Activated effector memory CD4-positive, alpha-beta T cell treated with anti-CD3 and anti-CD28 coated beads, Interleukin-2, amount 50 U/mL, for 16 hours (primary cell): ENCODE results near the gene NFRKB.

Source experiments
- DNase-seq: peaks from one replicate; pipeline ENCODE4 v3.0.0-alpha.2; 2020

The NFRKB gene

GRCh38 chr11:129895126-129896041 is at the start of gene NFRKB:
TSS of gene NFRKB (minus strand) at chr11:129895578. CDS start at chr11:129892849, 2,729 bp downstream.
- DNase-seq: peak; percentile 95

- DNase-seq: no peak
These were observed 49.3 kb upstream of the NFRKB start for GRCh38 chr11:129944696-129945095.

DNA sequence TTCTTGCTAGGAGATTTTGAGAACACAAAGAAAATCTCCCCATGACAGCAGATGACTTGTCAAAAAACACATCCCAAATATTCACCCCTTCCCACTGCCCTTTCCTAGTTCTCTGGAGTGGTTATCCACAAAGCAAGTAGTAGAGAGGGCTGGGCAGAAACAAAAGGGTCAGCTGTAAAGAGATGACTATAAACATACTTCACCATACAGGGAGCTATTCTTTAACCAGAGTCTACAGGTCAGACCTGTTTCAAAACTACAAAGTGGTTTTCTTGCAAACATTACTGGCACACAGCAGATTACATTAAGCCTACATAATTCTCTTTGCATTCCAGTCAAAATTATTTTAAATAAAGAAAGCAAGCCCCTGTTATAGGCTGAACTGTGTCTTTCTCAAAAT is 47.7 kb upstream of the NFRKB start:
- DNase-seq: no peak

GRCh38 chr11:129939510-129939909 is 44.1 kb upstream of the NFRKB start:
- no peak for DNase-seq

DNA sequence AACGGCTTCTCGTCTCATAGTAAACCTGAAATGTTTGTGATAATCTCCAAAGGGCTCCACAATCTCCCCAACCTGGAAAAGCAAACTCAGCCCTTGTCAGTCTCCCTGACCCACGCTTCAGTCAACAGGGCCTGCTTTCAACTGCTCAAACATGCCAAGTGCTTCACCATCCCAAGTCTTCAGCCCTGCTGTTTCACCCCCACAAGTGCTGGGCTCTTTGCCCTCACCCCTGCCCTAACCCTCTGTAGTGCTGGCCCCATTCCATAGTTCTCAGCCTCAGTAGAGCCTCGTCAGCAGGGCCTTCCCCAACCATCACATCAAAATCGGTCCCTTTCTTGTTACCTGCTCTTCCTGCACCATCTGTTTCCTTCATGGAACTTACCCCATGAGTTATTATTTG is 43.4 kb upstream of the NFRKB start:
- no peak for DNase-seq

GRCh38 chr11:129937592-129938238 is 42.3 kb upstream of the NFRKB start:
- DNase-seq: no peak

- DNase-seq: no peak
These were observed 40.3 kb upstream of the NFRKB start for GRCh38 chr11:129935723-129936122.

GRCh38 chr11:129933891-129934290 is 38.5 kb upstream of the NFRKB start:
- DNase-seq: no peak

DNA sequence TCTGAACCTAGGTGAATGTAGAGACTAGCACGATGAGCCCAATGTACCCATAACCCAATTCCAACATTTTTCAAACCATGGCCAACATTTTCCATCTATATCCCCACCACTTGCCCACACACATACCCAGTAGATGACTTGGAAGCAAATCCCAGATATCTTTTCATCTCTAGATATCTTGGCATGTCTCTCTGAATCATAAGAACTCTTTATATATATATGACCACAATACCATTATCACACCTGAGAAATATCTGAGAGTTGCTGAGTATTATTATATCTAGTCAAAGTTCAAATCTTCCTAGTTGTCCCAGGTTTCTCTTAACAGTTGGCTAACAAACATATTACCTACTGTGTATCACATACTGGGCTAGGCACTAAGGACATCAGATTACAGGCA is 37.9 kb upstream of the NFRKB start:
- no peak for DNase-seq

DNA sequence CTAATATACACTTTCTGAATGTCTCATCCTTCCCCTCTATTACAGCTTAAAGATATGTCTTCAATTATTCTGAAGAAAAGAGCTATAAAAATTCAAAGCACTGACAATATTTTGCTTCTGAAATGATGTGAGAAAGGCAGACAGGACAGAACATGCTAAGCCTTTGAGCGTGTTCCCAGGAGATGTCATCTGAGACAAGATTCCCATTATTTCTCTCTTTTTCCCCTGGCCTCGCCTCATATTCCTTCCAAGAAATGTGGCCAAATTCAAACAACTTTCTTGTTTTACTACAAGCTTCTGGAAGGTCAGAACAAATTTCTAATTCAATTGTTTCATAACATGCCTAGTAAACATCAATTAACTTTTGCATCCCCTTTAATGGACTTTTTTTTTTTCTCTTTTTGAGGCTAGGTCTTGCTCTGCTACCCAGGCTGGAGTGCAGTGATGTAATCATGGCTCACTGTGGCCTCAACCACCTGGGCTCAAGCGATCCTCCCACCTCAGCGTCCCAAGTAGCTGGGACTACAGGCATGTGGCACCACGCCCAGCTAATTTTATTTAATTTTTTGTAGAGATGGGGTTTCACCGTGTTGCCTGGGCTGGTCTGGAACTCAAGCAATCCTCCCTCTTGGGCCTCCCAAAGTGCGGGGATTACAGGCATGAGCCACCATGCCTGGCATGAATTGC is 37.1 kb upstream of the NFRKB start:
- DNase-seq: no peak

DNA sequence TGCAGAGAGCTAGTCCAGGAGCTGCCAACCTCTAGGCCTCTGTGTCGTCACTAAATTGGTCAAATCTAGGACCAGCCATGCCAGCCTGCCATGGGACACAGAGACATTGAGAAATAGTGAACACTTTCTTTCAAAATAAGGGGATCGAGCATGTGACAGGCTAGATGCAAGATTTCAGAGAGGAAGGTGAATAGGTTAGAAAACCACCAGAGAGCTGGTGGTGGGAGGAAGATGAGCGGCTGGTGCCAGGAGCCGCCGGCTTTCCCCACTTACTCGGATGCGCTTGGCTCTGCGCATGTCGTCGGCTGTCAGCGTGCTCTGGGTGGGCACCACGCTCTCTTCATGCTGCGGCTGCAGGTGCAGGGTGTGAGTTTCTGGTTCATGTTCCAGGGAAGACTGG is 35.4 kb upstream of the NFRKB start:
- no peak for DNase-seq

DNA sequence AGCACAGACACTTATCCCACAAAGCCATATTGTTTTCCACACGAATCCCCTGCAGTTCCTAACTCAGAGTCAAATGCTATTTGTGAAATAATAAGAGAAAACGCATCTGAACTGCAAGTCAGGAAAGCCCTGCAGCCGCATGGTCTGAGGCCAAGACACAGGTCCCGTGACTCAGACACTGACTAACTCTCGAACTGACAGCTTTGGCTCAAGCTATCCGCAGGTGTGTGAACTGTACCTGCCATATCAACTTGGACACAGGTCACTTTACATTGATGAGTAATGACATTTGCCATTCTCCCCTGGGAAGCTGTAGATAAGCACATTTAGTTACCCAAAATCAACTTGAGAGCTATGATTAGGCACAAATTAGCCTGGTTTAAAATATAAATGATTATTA is 34.9 kb upstream of the NFRKB start:
- DNase-seq: no peak

- no peak for DNase-seq
These were observed 34.3 kb upstream of the NFRKB start for GRCh38 chr11:129929721-129930120.

DNA sequence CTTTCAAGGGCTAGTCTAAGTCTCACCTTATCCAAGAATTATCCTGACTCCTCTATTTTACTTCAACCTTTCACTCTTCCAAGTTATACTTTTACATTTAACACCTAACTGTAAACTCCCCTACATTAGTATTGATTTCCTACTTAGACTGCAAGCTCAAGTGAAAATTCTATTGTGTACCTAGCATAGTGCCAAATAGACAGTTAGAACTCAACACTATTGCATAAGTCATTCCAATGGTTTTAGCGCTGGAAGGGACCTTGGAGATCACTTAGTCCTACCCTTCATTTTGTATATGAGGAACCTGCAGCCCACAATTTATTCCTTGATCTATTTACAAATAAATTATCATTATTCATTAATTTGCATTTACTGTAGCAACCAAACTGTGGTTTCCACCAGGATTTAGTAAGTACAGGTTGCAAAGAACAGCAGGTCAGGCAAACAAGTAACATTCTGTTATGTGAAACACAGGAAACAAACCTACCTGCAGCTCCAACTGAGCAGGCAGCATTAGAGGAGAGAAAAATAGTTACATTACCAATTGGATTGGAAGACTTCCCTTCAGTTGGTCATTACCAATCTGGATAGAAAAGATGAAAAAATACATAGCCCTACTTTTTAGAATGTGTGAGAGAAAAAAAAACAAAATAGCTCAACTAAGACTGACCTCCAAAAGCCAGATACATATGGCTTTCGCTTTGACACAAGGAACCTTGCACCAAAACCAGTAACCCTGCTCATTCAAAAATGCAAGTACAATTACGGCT is 33.7 kb upstream of the NFRKB start:
- no peak for DNase-seq

- no peak for DNase-seq
These were observed 27.3 kb upstream of the NFRKB start for GRCh38 chr11:129922674-129923073.

DNA sequence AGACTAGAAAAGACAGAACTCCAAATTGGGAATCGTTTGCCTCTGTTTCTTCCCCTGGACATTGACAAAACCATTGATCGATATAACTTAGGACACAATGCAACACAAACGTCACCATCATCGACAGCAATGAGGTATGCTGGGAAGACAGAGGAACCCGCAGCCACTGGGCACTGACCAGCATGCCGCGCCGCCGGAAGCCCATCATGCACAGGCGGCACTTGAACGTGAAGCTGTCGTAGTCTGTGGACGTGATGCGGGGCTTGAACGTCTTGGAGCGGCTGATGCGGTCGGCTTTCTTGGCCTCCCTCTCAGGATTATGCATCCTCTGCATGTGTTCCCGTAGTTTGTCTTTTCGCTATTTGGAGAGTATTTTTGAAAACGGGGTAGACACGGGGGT is 23.0 kb upstream of the NFRKB start:
- no peak for DNase-seq

DNA sequence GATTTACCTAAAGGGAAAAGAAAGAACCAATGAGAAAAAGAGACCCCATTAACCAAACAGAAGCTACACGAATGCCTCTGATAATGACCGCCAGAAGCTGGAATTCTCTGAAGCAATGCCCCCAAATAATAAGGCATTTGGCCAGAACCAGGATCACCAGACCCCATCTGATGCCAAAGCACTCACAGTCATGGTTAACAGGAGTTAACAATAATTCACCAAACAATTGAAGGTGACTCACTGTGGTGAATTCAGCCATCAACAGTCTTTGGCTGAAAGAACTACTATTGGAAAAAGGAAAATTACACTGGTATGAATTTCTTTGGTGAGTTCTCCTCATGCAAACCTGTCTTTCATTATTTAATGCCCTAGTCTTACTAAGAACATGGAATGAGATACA is 21.9 kb upstream of the NFRKB start:
- no peak for DNase-seq

DNA sequence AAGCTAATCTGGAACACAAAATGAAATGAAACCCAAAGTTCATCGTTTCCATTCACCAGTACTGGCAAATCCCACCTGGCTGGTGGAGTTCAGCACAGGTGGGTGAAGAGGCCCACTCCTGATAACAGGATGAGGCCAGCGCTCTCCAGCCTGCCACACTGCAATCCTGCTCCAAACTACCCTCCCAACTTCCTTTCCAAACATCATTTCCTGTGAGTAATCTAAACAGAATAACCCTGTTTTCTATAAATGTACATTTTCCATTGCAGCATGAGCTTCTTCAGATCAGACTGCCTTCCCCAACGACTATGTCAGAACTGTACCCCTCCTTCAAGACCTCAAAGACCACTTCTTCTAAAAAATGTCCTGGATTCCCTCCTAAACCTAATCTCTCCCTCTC is 15.9 kb upstream of the NFRKB start:
- no peak for DNase-seq

GRCh38 chr11:129910360-129910759 is 15.0 kb upstream of the NFRKB start:
- DNase-seq: no peak

DNA sequence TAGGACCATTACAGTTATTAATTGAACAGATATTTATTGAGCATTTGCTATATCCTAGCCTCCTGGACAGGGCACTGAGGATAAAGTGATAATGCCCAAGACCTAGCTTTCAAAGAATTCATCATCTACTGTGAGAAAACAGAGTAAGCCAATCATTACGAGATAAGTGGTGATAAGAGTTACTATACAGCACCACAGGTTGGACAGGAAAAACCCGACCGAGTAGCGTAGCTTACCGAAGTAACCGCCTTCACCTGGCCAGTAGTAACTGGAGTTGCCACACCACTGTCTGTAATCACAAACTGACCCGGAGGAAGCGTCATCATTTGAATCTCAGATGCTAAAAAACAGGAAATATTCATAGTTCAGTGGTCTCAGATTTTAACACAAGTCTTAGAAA is 10.0 kb upstream of the NFRKB start:
- no peak for DNase-seq

DNA sequence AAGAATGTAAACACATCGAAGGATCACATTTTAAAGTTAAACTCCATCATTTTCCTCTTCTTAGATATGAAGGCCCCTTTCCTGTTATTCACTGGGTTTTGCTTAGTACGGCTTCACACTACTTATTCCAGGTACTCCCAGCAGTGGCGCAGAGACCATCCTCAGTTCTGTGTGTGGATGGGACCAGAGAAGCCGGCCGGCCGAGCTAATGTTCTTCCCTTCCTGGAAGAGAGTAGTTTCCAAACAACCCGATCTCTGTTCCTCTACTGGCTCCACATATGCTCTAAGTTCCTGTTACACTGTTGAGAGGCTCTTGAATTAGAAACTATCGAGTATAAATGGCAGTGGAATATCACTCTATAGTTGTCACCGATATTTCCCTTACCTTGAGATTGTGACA is 684 bp upstream of the NFRKB start:
- DNase-seq: no peak

DNA sequence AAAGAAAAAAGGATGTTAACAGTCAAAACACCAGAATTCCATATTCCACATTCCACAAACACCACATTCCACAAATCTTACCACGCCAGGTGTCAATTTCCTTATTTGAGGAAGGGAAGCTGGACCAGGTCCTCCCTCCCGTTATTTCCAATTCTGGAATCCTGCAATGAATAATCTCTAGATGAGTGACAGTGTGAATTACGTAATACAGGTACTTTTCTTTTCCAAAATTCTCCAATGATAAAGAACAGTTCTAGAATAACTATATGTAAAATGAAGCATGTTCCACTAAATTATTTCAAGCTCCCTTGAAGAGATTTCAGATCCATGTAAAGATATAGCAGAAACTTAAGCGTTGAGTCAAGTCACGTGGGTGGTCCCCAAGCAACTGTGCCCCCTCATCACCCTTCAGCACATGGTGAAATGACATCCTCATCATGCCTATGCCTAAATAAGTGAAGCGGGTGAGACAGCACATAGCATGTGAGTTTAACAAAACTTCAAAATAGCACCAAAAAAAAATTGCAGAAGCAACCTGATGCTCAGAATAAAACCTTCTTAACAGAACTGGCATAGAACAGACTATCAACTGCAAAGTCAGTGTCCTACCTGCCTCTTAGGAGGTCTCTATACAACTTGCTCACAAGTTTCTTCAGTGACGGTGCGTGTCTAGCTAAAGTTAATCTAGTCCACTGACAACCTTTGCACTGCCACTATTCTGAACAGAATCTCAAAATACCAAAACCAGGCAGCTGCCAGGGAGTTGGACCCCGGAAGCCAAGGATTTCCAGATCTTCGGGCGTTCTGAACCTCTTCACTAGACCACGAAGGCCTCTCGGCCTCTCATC is 876 bp downstream of the NFRKB start:
- no peak for DNase-seq
